HCT116 (cell line): ENCODE results near the gene PTPRF. TPM values are rescaled to one million over a fixed set of nuclear protein-coding genes. Genes with fewer than 3 reads are reported as not detected.

Experiments
- ATAC-seq: fragments of 200-7000 bp; cut with Tn5 transposase; 2 replicates; pipeline ENCODE4 v1.9.1; 2020; ENCODE audit warnings: mild to moderate bottlenecking, moderate library complexity
- BruUV-seq: library from RNA; stranded (reverse); fragments of 400-500 nt; replicated peaks from 2 replicates; lab custom pipeline; 2021; lab: Mats Ljungman, UMichigan
- CTCF ChIA-PET: fragments of 300-600 bp; sonication (Branson Sonifier 250); formaldehyde crosslinking; loops from one replicate; lab custom pipeline; 2021; ENCODE audit warnings: antibody characterized with exemption; lab: Charles Lee
- POLR2A ChIA-PET: fragments of 300-600, 350-600 bp; sonication (Branson Sonifier 250); formaldehyde crosslinking; loops from one replicate; lab custom pipeline; 2021; ENCODE audit warnings: antibody characterized with exemption; lab: Charles Lee
- RAD21 ChIA-PET, 2 experiments: fragments of 300-600 bp; sonication (Branson Sonifier 250); formaldehyde crosslinking; loops; one replicate each; lab custom pipeline; 2023; ENCODE audit warnings: low total read pairs in 2 of 2; ENCODE audit not compliant: uncharacterized antibody in 2 of 2, unreplicated experiment in 2 of 2, low non-redundant PET in 1 of 2; lab: Charles Lee
- DNase-seq: peaks from one replicate; pipeline ENCODE4 v3.0.0-alpha.2; 2010; ENCODE audit warnings: low read depth, low spot score
- H2AFZ ChIP-seq: fragments of 200-600 bp; shearing (Covaris generic), sonication (generic); 2 replicates; pipeline ENCODE4 v1.6.1; 2017; ENCODE audit warnings: low read depth, mixed run types, mixed read lengths, antibody characterized with exemption, low read length; ENCODE audit not compliant: poor library complexity, severe bottlenecking
- H3K27ac ChIP-seq: 2 replicates; pipeline ENCODE4 v1.5.1; 2012; ENCODE audit warnings: low read depth, low read length
- H3K27me3 ChIP-seq: fragments of 200-600 bp; sonication (generic); 2 replicates; pipeline ENCODE4 v1.6.1; 2016; ENCODE audit warnings: mixed run types, low read length, mixed read lengths; ENCODE audit not compliant: insufficient read depth
- H3K36me3 ChIP-seq, 2 experiments: fragments of 200-500 bp in 1 of 2; fragments of 200-600 bp in 1 of 2; sonication (Bioruptor generic) in 1 of 2; sonication (generic) in 1 of 2; 2 replicates each; pipeline versions ENCODE4 v1.5.1 to v1.6.1; 2014 to 2016; ENCODE audit warnings: low read length in 2 of 2, inconsistent platforms in 1 of 2, mixed read lengths in 1 of 2, mixed run types in 1 of 2; ENCODE audit not compliant: insufficient read depth in 2 of 2, control insufficient read depth in 1 of 2
- H3K4me1 ChIP-seq, 2 experiments: fragments of 200-600 bp in 1 of 2; sonication (generic) in 1 of 2; 2 replicates each; pipeline versions ENCODE4 v1.5.1 to v1.6.1; 2012 to 2017; ENCODE audit warnings: low read length in 2 of 2, inconsistent platforms in 1 of 2, mild to moderate bottlenecking in 1 of 2, mixed read lengths in 1 of 2, mixed run types in 1 of 2, moderate library complexity in 1 of 2; ENCODE audit not compliant: insufficient read depth in 2 of 2, control insufficient read depth in 1 of 2
- H3K4me2 ChIP-seq: fragments of 200-600 bp; sonication (generic); 2 replicates; pipeline ENCODE4 v1.6.1; 2017; ENCODE audit warnings: mixed run types, low read length, mixed read lengths
- H3K4me3 ChIP-seq, 2 experiments: fragments of 200-600 bp in 1 of 2; sonication (generic) in 1 of 2; replicated peaks in 1 of 2; 2 replicates each; pipeline ENCODE4 v1.5.1; 2011 to 2016; ENCODE audit warnings: low read length in 2 of 2, control low read depth in 1 of 2, low read depth in 1 of 2, mild to moderate bottlenecking in 1 of 2, mixed read lengths in 1 of 2, mixed run types in 1 of 2
- H3K79me2 ChIP-seq: fragments of 200-600 bp; sonication (generic); 2 replicates; pipeline ENCODE4 v1.6.1; 2017; ENCODE audit warnings: mild to moderate bottlenecking, mixed run types, low read length, moderate library complexity, mixed read lengths; ENCODE audit not compliant: insufficient read depth
- H3K9ac ChIP-seq: fragments of 200-600 bp; sonication (generic); 2 replicates; pipeline ENCODE4 v1.6.1; 2016; ENCODE audit warnings: low read length, mixed read lengths
- H3K9me2 ChIP-seq: fragments of 200-600 bp; sonication (generic), shearing (Covaris generic); 2 replicates; pipeline ENCODE4 v1.6.1; 2017; ENCODE audit warnings: mixed run types, mild to moderate bottlenecking, moderate library complexity; ENCODE audit not compliant: insufficient read depth
- H3K9me3 ChIP-seq, 2 experiments: fragments of 200-500 bp in 1 of 2; fragments of 200-600 bp in 1 of 2; sonication (Bioruptor generic) in 1 of 2; sonication (generic) in 1 of 2; 2 replicates each; pipeline ENCODE4 v1.6.1; 2014 to 2017; ENCODE audit warnings: low read length in 2 of 2, mixed read lengths in 2 of 2, inconsistent platforms in 1 of 2, low read depth in 1 of 2, mild to moderate bottlenecking in 1 of 2, mixed run types in 1 of 2, moderate library complexity in 1 of 2; ENCODE audit not compliant: control insufficient read depth in 1 of 2, insufficient read depth in 1 of 2
- H4K20me1 ChIP-seq: fragments of 200-600 bp; sonication (generic), shearing (Covaris generic); 2 replicates; pipeline ENCODE4 v1.6.1; 2017; ENCODE audit warnings: mixed run types, mild to moderate bottlenecking, moderate library complexity; ENCODE audit not compliant: insufficient read depth
- JUND ChIP-seq: IDR thresholded peaks from 2 replicates; pipeline ENCODE4 v1.6.1; 2012
- POLR2A ChIP-seq: IDR thresholded peaks from 2 replicates; pipeline ENCODE4 v1.7.0; 2011; ENCODE audit warnings: borderline replicate concordance; ENCODE audit not compliant: insufficient read depth, insufficient read length; ENCODE audit errors: extremely low read depth
- REST ChIP-seq: IDR thresholded peaks from 2 replicates; pipeline ENCODE4 v1.6.1; 2012; ENCODE audit warnings: low read depth
- SIN3A ChIP-seq: IDR thresholded peaks from 2 replicates; pipeline ENCODE4 v1.6.1; 2012; ENCODE audit warnings: low read depth
- SRF ChIP-seq: IDR thresholded peaks from 2 replicates; pipeline ENCODE4 v1.6.1; 2012; ENCODE audit warnings: low read depth
- intact Hi-C: fragments of 100-400 bp; cut with micrococcal nuclease; formaldehyde crosslinking; loops from 2 replicates; pipeline ENCODE4 v1.10.0; 2022
- total RNA-seq: library from RNA; stranded (reverse); gene quantifications from one replicate; pipeline ENCODE4 v1.2.1, GENCODE V29; 2021; ENCODE audit not compliant: unreplicated experiment
- TF ChIP-seq, protein P1 (sequence below), 3 experiments: fragments of 200-600 bp in 1 of 3; sonication (generic) in 1 of 3; IDR thresholded peaks in 2 of 3; conservative IDR thresholded peaks in 1 of 3; 2 replicates each; pipeline ENCODE4 v1.5.1; 2012 to 2017; ENCODE audit warnings: low read depth in 2 of 3, low read length in 2 of 3, antibody characterized with exemption in 1 of 3, borderline replicate concordance in 1 of 3, control low read depth in 1 of 3, mild to moderate bottlenecking in 1 of 3, mixed read lengths in 1 of 3, mixed run types in 1 of 3, moderate library complexity in 1 of 3; ENCODE audit not compliant: insufficient read depth in 1 of 3

The PTPRF gene
- total RNA-seq, 1 experiment from 2014 or later: 224 TPM

GRCh38 chr1:43513471-43514173 lies 17.1 kb upstream of the PTPRF start:
- Histone ChIP-seq H3K4me1 (peaks cover 9 to 21% of the 10 kb centered on the region in 2 experiments; a peak in 3 of 4 replicates), H3K9me3 (no peaks in the 10 kb centered on the region), H4K20me1 (no peaks in the 10 kb centered on the region), H3K9me2 (no peaks in the 10 kb centered on the region), H3K27ac (no peak overlapping the region), H3K36me3 (no peaks in the 10 kb centered on the region), H3K27me3 (no peaks in the 10 kb centered on the region), H3K4me3 (no peak overlapping the region), H2AFZ (no peak overlapping the region), H3K79me2 (no peaks in the 10 kb centered on the region), H3K4me2 (no peak overlapping the region), H3K9ac (no peak overlapping the region)
- DNase-seq (no peak), ATAC-seq (no peak)
- POLR2A ChIA-PET: no interaction called here
- CTCF ChIA-PET: no interaction called here
- intact Hi-C loops: no loop called here
- no peak for TF ChIP-seq POLR2A
- no peak for TF ChIP-seq JUND
- no peak for TF ChIP-seq SRF
- no peak for TF ChIP-seq SIN3A
- TF ChIP-seq REST: no peak
- TF ChIP-seq, protein P1, sequence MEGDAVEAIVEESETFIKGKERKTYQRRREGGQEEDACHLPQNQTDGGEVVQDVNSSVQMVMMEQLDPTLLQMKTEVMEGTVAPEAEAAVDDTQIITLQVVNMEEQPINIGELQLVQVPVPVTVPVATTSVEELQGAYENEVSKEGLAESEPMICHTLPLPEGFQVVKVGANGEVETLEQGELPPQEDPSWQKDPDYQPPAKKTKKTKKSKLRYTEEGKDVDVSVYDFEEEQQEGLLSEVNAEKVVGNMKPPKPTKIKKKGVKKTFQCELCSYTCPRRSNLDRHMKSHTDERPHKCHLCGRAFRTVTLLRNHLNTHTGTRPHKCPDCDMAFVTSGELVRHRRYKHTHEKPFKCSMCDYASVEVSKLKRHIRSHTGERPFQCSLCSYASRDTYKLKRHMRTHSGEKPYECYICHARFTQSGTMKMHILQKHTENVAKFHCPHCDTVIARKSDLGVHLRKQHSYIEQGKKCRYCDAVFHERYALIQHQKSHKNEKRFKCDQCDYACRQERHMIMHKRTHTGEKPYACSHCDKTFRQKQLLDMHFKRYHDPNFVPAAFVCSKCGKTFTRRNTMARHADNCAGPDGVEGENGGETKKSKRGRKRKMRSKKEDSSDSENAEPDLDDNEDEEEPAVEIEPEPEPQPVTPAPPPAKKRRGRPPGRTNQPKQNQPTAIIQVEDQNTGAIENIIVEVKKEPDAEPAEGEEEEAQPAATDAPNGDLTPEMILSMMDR (IDR thresholded peaks at IDR 0.05 in 2 of 3, conservative IDR thresholded peaks at IDR 0.05 in 1 of 3; ENCODE audit: borderline replicate concordance in 1 of 3, insufficient read depth in 1 of 3, low read depth in 2 of 3, low read length in 2 of 3): no peak
- no TSS peak for BruUV-seq
- RAD21 ChIA-PET: no interaction called here
